Esophagus squamous epithelium (tissue), 5 donors: Measurements from ENCODE around the gene PRKCE. TPM values are rescaled to one million over a fixed set of nuclear protein-coding genes. Genes with fewer than 3 reads are reported as not detected.

Experiments used
- DNase-seq: peaks from one replicate; lab custom pipeline; 2025; lab: John Stamatoyannopoulos, UW
- H3K27ac ChIP-seq, 4 donors: fragments of 200-600 bp; sonication (generic); one replicate each; pipeline ENCODE4 v1.5.1; 2016 to 2019; ENCODE audit warnings: mild to moderate bottlenecking in 1 of 4
- H3K27me3 ChIP-seq, 4 donors: fragments of 200-600 bp; sonication (generic); 1 replicate in 3 of 4; 2 replicates in 1 of 4; pipeline versions ENCODE4 v1.5.1 to v1.6.0; 2017 to 2021; ENCODE audit warnings: antibody characterized with exemption in 1 of 4
- H3K36me3 ChIP-seq, 3 donors: fragments of 200-600 bp; sonication (generic); one replicate each; pipeline ENCODE4 v1.5.1; 2016 to 2019
- H3K4me1 ChIP-seq, 3 donors: fragments of 200-600 bp; sonication (generic); one replicate each; pipeline ENCODE4 v1.5.1; 2017 to 2019
- H3K4me3 ChIP-seq, 4 donors: fragments of 200-600 bp; sonication (generic); 1 replicate in 3 of 4; 2 replicates in 1 of 4; pipeline ENCODE4 v1.5.1; 2016 to 2019; ENCODE audit warnings: mild to moderate bottlenecking in 2 of 4, moderate library complexity in 1 of 4
- H3K9me3 ChIP-seq, 3 donors: fragments of 200-600 bp; sonication (generic); one replicate each; pipeline ENCODE4 v1.5.1; 2016 to 2019
- POLR2A ChIP-seq, 4 donors: fragments of 450-650 bp; IDR thresholded peaks; one replicate each; pipeline ENCODE4 v1.6.1; 2017; ENCODE audit warnings: antibody characterized with exemption in 4 of 4, mild to moderate bottlenecking in 4 of 4, moderate library complexity in 3 of 4
- whole genome bisulfite sequencing, 2 donors: methylation state at CpG; one replicate each; pipeline ENCODE4 v1.1.5; 2018; 5-methylcytosine and 5-hydroxymethylcytosine counted together
- intact Hi-C: fragments of 100-400 bp; cut with DNase I; formaldehyde crosslinking; loops from one replicate; pipeline ENCODE4 v1.15.0; 2022
- total RNA-seq, 4 donors: library from RNA; depleted of rRNA; stranded (reverse); fragments of >200 nt; gene quantifications; one replicate each; pipeline ENCODE4 v1.1.0, GENCODE V29; 2016
- TF ChIP-seq, protein P1 (sequence below), 6 experiments: fragments of 450-650 bp in 4 of 6; fragments of 200-600 bp in 2 of 6; sonication (generic) in 2 of 6; IDR thresholded peaks; one replicate each; pipeline ENCODE4 v1.5.1; 2016 to 2019; ENCODE audit warnings: antibody characterized with exemption in 6 of 6, mild to moderate bottlenecking in 4 of 6, moderate library complexity in 4 of 6
- donor health status: DM: yes; HTN: yes; CAD: no.

The PRKCE gene
- total RNA-seq, 4 donors from 2014 or later = 6.5 to 13.7 (median 9.9) TPM

DNA sequence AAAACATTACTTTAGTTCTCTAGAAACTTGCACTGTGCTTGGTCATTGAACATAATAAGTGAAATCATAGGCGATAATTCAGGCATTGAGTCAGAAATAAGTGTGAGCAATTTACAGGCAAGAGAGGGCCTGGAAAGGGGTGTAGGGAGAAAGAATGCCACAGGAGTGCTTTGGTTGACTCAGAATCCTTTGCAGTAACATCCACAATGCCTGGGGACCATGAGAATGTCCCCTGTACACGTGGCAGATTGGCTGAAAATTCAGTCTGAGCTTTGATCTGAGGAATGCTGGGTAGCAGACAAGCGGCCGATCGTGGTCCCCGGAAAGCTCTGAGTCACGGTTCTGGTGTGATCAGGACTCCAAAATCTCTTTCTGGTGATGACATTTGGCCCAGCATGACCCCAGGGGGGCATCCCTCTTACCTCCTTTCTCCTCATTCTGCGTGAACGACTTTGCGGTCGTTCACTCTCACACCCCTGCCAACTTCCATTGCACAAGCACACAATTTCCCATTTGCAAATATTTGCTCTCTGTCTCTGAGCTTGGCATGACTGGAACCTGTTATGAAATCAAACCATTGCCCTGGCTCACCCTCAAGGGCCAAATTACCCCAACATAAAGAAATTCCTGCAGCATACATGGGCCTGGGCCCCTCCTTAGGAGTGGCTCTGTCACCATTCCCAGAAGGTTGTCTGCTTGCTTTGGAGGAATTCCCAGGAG, 340.7 kb downstream of the PRKCE start:
- Histone ChIP-seq H3K27ac (peak overlapping the region; percentile 45 to 81 (median 70)), H3K4me1 (peaks cover 17 to 32% (median 21%) of the 10 kb centered on the region in 3 donors), H3K27me3 (no peaks in the 10 kb centered on the region), H3K9me3 (no peaks in the 10 kb centered on the region), H3K4me3 (peak overlapping the region in 1 of 4 donors; percentile 5), H3K36me3 (peaks cover 0 to 28% (median 0%) of the 10 kb centered on the region in 3 donors)
- 10 to 42% methylated on average over 10 to 11 of the region's 11 CpGs for WGBS, 2 donors
- intact Hi-C loops = no loop called here
- TF ChIP-seq, protein P1, sequence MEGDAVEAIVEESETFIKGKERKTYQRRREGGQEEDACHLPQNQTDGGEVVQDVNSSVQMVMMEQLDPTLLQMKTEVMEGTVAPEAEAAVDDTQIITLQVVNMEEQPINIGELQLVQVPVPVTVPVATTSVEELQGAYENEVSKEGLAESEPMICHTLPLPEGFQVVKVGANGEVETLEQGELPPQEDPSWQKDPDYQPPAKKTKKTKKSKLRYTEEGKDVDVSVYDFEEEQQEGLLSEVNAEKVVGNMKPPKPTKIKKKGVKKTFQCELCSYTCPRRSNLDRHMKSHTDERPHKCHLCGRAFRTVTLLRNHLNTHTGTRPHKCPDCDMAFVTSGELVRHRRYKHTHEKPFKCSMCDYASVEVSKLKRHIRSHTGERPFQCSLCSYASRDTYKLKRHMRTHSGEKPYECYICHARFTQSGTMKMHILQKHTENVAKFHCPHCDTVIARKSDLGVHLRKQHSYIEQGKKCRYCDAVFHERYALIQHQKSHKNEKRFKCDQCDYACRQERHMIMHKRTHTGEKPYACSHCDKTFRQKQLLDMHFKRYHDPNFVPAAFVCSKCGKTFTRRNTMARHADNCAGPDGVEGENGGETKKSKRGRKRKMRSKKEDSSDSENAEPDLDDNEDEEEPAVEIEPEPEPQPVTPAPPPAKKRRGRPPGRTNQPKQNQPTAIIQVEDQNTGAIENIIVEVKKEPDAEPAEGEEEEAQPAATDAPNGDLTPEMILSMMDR (IDR thresholded peaks at IDR 0.05) = no peak
- TF ChIP-seq POLR2A (IDR thresholded peaks at IDR 0.05) = no peak
- DNase-seq = no peak

DNA sequence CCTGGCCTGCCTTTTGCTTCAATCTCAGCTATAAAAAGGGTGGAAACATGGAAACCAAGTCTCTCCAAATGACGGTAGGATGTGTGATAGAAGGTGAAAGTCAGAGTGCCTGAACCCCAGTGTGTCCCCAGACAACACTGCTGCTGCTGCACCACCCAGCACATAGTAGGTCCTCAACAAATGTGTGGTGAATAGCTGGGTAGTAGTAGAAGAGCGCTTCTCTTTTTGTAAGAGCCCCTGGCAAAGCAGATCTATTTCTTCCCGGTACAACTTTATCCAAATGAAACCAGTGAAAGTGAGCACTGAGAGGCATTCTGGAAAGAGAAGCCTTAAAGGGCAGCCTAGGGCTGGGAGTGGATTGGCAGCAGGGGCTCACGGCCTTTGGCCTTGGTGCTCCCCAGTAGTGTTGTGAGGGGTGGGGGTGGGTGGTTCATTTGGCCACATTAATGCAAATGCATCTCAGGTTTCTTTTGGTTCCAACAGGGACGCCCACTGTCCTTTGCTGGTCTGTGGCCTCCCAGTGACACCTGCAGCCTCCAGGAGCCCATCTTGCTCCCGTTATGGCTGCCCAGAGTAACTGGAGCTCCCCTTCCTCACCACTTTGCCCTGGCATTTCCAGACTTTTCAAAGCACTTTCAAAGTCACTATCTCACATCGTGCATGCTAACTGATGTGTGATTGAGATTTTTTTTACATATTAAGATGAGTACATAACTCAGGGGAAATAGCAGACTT, 341.4 kb downstream of the PRKCE start:
- Histone ChIP-seq H3K27ac (peak overlapping the region; percentile 45 to 81 (median 70)), H3K36me3 (peaks cover 0 to 20% (median 0%) of the 10 kb centered on the region in 3 donors), H3K4me3 (no peak overlapping the region), H3K4me1 (peaks cover 17 to 32% (median 21%) of the 10 kb centered on the region in 3 donors), H3K27me3 (no peaks in the 10 kb centered on the region), H3K9me3 (no peaks in the 10 kb centered on the region)
- intact Hi-C loops = no loop called here
- TF ChIP-seq POLR2A (IDR thresholded peaks at IDR 0.05) = no peak
- TF ChIP-seq, protein P1 (IDR thresholded peaks at IDR 0.05) = no peak
- 34 to 37% methylated on average over 5 to 6 of the region's 7 CpGs for WGBS, 2 donors
- no peak for DNase-seq

DNA sequence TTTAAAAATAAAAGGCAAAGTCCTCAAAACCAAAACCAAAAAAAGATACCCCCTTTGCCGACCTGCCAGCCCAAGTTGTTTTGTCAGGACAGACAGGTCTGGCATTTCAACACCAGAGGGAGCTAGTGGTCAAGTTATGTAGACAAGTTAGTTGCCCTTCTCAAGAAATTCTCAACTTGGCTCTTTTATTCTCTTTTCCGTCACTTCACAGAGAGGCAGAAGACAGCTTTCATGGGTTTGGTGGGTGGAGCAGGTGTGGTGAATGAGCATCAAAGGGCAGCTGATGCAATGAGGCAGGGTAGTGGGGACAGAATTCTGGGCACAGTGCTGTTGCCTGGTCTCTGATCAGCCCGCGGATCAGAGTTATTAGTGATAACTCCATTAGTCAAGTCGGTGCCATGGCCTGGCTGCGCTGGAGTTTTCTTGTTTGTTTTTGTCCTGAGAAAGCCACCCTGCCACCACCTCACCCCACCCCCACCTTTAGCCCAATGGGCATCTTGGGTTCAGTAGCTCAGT, 342.1 kb downstream of the PRKCE start:
- no peak for DNase-seq
- intact Hi-C loops = no loop called here
- H3K9me3 ChIP-seq = no peaks in the 10 kb centered on the region
- peak overlapping the region in 3 of 4 donors; percentile 45 to 72 (median 48) for H3K27ac ChIP-seq
- 46 to 53% methylated on average over 4 to 6 of the region's 6 CpGs for WGBS, 2 donors
- TF ChIP-seq, protein P1 (IDR thresholded peaks at IDR 0.05) = peak; percentile 43 to 84 (median 80)
- TF ChIP-seq POLR2A (IDR thresholded peaks at IDR 0.05) = no peak
- H3K4me1 ChIP-seq = peaks cover 17 to 32% (median 21%) of the 10 kb centered on the region in 3 donors
- no peak overlapping the region for H3K4me3 ChIP-seq
- H3K27me3 ChIP-seq = no peaks in the 10 kb centered on the region
- peaks cover 0 to 19% (median 0%) of the 10 kb centered on the region in 3 donors for H3K36me3 ChIP-seq

DNA sequence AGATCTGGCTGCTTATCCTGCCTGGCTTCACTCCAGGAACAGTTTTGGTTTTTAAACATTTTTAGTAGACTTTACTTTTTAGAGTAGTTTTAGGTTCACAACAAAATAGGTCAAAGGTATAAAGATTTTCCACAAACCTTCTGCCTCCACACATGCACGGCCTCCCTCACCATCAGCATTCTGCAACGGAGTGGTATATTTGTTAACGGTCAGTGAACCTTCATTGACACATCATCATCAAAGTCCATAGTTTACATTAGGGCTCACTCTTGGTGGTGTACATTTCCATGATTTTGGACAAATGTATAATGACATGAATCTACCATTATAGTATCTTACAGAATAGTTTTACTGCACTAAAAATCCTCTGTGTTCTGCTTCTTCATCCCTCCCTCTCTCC, 342.6 kb downstream of the PRKCE start:
- Histone ChIP-seq H3K4me3 (no peak overlapping the region), H3K36me3 (peaks cover 0 to 15% (median 0%) of the 10 kb centered on the region in 3 donors), H3K9me3 (no peaks in the 10 kb centered on the region), H3K27me3 (no peaks in the 10 kb centered on the region), H3K4me1 (peaks cover 17 to 29% (median 21%) of the 10 kb centered on the region in 3 donors), H3K27ac (peak overlapping the region in 1 of 4 donors; percentile 48)
- intact Hi-C loops = no loop called here
- DNase-seq = no peak
- TF ChIP-seq POLR2A (IDR thresholded peaks at IDR 0.05) = no peak
- TF ChIP-seq, protein P1 (IDR thresholded peaks at IDR 0.05) = no peak
- 71 to 81% methylated on average over 3 of the region's 3 CpGs for WGBS, 2 donors
